ENCODE data around the gene TPGS2.
"Not testable (repeated sequence)": the region's sequence is repeated elsewhere in the genome, so short reads cannot be mapped to it uniquely, and the experiment has no call there.

TPGS2 gene

GRCh38 chr18:36828630-36829361 lies at the start of gene TPGS2, which contains the start of gene KIAA1328:
Gene TPGS2, minus strand, starts transcription at chr18:36829002. Its CDS starts 235 bp downstream, at chr18:36828767.
Gene KIAA1328, plus strand, starts transcription at chr18:36829127. Its CDS starts 12 bp downstream, at chr18:36829139.
- peak; percentile 94 for DNase-seq (ENCODE audit: low read depth)
- TF ChIP-seq MYC (IDR thresholded peaks at IDR 0.05; ENCODE audit: low read depth, low read length) (peak; percentile 16; the same call in 1 of the 2 replicates), MAX (IDR thresholded peaks at IDR 0.05; ENCODE audit: low read depth, low read length) (no peak), CTCF (IDR thresholded peaks at IDR 0.05; ENCODE audit: low read depth, low read length) (peak; percentile 34), POLR2A (IDR thresholded peaks at IDR 0.05; ENCODE audit: extremely low read depth, insufficient read length) (peak; percentile 44)
- H3K4me3 ChIP-seq (ENCODE audit: low read depth, low read length): peak within 1 kb of the TSS; percentile 93

GRCh38 chr18:36873826-36874225 lies 45.0 kb upstream of the TPGS2 start:
- H3K4me3 ChIP-seq (ENCODE audit: low read depth, low read length); DNase-seq (ENCODE audit: low read depth): not testable (repeated sequence)

GRCh38 chr18:36872329-36872728 lies 43.5 kb upstream of the TPGS2 start:
- TF ChIP-seq POLR2A (IDR thresholded peaks at IDR 0.05; ENCODE audit: extremely low read depth, insufficient read length) (no peak), MAX (IDR thresholded peaks at IDR 0.05; ENCODE audit: low read depth, low read length) (no peak), MYC (IDR thresholded peaks at IDR 0.05; ENCODE audit: low read depth, low read length) (no peak), CTCF (IDR thresholded peaks at IDR 0.05; ENCODE audit: low read depth, low read length) (no peak)

GRCh38 chr18:36871801-36872200 lies 43.0 kb upstream of the TPGS2 start:
- no peak overlapping the region for H3K4me3 ChIP-seq (ENCODE audit: low read depth, low read length)
- TF ChIP-seq POLR2A (IDR thresholded peaks at IDR 0.05; ENCODE audit: extremely low read depth, insufficient read length) (no peak), MAX (IDR thresholded peaks at IDR 0.05; ENCODE audit: low read depth, low read length) (no peak), MYC (IDR thresholded peaks at IDR 0.05; ENCODE audit: low read depth, low read length) (no peak), CTCF (IDR thresholded peaks at IDR 0.05; ENCODE audit: low read depth, low read length) (no peak)

More at GRCh38 chr18:36872329-36872728, 43.5 kb upstream of the TPGS2 start:
- no peak overlapping the region for H3K4me3 ChIP-seq (ENCODE audit: low read depth, low read length)
- DNase-seq (ENCODE audit: low read depth): no peak

GRCh38 chr18:36867056-36867455 lies 38.3 kb upstream of the TPGS2 start:
- no peak overlapping the region for H3K4me3 ChIP-seq (ENCODE audit: low read depth, low read length)
- no peak for TF ChIP-seq MAX (IDR thresholded peaks at IDR 0.05; ENCODE audit: low read depth, low read length)
- no peak for TF ChIP-seq MYC (IDR thresholded peaks at IDR 0.05; ENCODE audit: low read depth, low read length)
- no peak for TF ChIP-seq CTCF (IDR thresholded peaks at IDR 0.05; ENCODE audit: low read depth, low read length)
- no peak for TF ChIP-seq POLR2A (IDR thresholded peaks at IDR 0.05; ENCODE audit: extremely low read depth, insufficient read length)
- no peak for DNase-seq (ENCODE audit: low read depth)

More at GRCh38 chr18:36871801-36872200, 43.0 kb upstream of the TPGS2 start:
- no peak for DNase-seq (ENCODE audit: low read depth)

- no peak for TF ChIP-seq MAX (IDR thresholded peaks at IDR 0.05; ENCODE audit: low read depth, low read length)
- no peak for TF ChIP-seq CTCF (IDR thresholded peaks at IDR 0.05; ENCODE audit: low read depth, low read length)
- no peak for TF ChIP-seq MYC (IDR thresholded peaks at IDR 0.05; ENCODE audit: low read depth, low read length)
- TF ChIP-seq POLR2A (IDR thresholded peaks at IDR 0.05; ENCODE audit: extremely low read depth, insufficient read length): no peak
- H3K4me3 ChIP-seq (ENCODE audit: low read depth, low read length): no peak overlapping the region
- no peak for DNase-seq (ENCODE audit: low read depth)
Measured at GRCh38 chr18:36862182-36862581, 33.4 kb upstream of the TPGS2 start.
